T-cell (primary cell): ENCODE results near the gene SH3BGRL. TPM values are rescaled to one million over a fixed set of nuclear protein-coding genes. Genes with fewer than 3 reads are reported as not detected.

Experiments
- ATAC-seq, 4 experiments: fragments of 200-7000 bp in 3 of 4; fragments of 150-1000 bp in 1 of 4; cut with Tn5 transposase; replicated peaks in 1 of 4; 1 replicate in 3 of 4; 2 replicates in 1 of 4; pipeline ENCODE4 v1.10.0; 2021; ENCODE audit warnings: moderate library complexity in 3 of 4, mild to moderate bottlenecking in 2 of 4, moderate number of reproducible peaks in 1 of 4
- CTCF ChIA-PET, 2 donors: fragments of 300-600 bp; sonication (Branson Sonifier 250); formaldehyde crosslinking; loops; one replicate each; lab custom pipeline; 2022; ENCODE audit warnings: antibody characterized with exemption in 2 of 2; lab: Charles Lee
- POLR2A ChIA-PET, 2 donors: fragments of 300-600 bp; sonication (Branson Sonifier 250); formaldehyde crosslinking; loops; one replicate each; lab custom pipeline; 2022; ENCODE audit warnings: antibody characterized with exemption in 2 of 2; lab: Charles Lee
- DNase-seq, 35 experiments: peaks; one replicate each; pipeline versions ENCODE4 v3.0.0 to v3.0.0-alpha.2; 2013 to 2023
- H3K27ac ChIP-seq: one replicate; pipeline ENCODE4 v1.5.1; 2013; ENCODE audit warnings: low read length
- H3K27me3 ChIP-seq, 2 experiments: replicated peaks in 1 of 2; 1 replicate in 1 of 2; 2 replicates in 1 of 2; pipeline versions ENCODE4 v1.6.1 to v1.7.0; 2013; ENCODE audit warnings: low read length in 1 of 2, mixed read lengths in 1 of 2; ENCODE audit not compliant: control insufficient read depth in 2 of 2, insufficient read depth in 2 of 2; ENCODE audit errors: extremely low read depth in 1 of 2
- H3K36me3 ChIP-seq, 2 donors: 1 replicate in 1 of 2; 2 replicates in 1 of 2; pipeline versions ENCODE4 v1.6.1 to v1.7.0; 2013; ENCODE audit warnings: low read length in 1 of 2; ENCODE audit not compliant: control insufficient read depth in 2 of 2, insufficient read depth in 1 of 2; ENCODE audit errors: extremely low read depth in 1 of 2
- H3K4me1 ChIP-seq, 2 experiments: 1 replicate in 1 of 2; 2 replicates in 1 of 2; pipeline versions ENCODE4 v1.6.1 to v1.7.0; 2013; ENCODE audit warnings: low read length in 2 of 2, mixed read lengths in 1 of 2; ENCODE audit not compliant: insufficient read depth in 2 of 2, control insufficient read depth in 1 of 2; ENCODE audit errors: extremely low read depth in 1 of 2
- H3K4me3 ChIP-seq, 2 donors: 1 replicate in 1 of 2; 2 replicates in 1 of 2; pipeline versions ENCODE4 v1.5.1 to v1.7.0; 2013; ENCODE audit warnings: mild to moderate bottlenecking in 2 of 2, low read length in 1 of 2, moderate library complexity in 1 of 2; ENCODE audit not compliant: control insufficient read depth in 1 of 2; ENCODE audit errors: extremely low read depth in 1 of 2
- H3K9me3 ChIP-seq: 2 replicates; pipeline ENCODE4 v1.7.0; 2013
- H3K27ac Mint-ChIP-seq, 2 donors: one replicate each; pipeline ENCODE4 v1.8.0; 2020 to 2021; ENCODE audit warnings: mild to moderate bottlenecking in 2 of 2, mixed read lengths in 2 of 2
- H3K27me3 Mint-ChIP-seq, 2 donors: one replicate each; pipeline ENCODE4 v1.8.0; 2021 to 2022; ENCODE audit warnings: mixed read lengths in 2 of 2
- H3K36me3 Mint-ChIP-seq: one replicate; pipeline ENCODE4 v1.8.0; 2021; ENCODE audit warnings: mixed read lengths
- H3K4me1 Mint-ChIP-seq, 3 donors: one replicate each; pipeline ENCODE4 v1.8.0; 2020 to 2022; ENCODE audit warnings: mixed read lengths in 3 of 3, mild to moderate bottlenecking in 1 of 3
- H3K4me3 Mint-ChIP-seq, 3 donors: one replicate each; pipeline ENCODE4 v1.8.0; 2020 to 2022; ENCODE audit warnings: mild to moderate bottlenecking in 3 of 3, mixed read lengths in 3 of 3, moderate library complexity in 3 of 3
- H3K9me3 Mint-ChIP-seq, 3 donors: one replicate each; pipeline ENCODE4 v1.8.0; 2020 to 2022; ENCODE audit warnings: mixed read lengths in 3 of 3
- WGBS: methylation state at CpG from one replicate; pipeline ENCODE4 v1.1.5; 2013; ENCODE audit warnings: missing lambda C conversion rate; ENCODE audit not compliant: insufficient coverage; 5-methylcytosine and 5-hydroxymethylcytosine counted together
- total RNA-seq, 35 experiments: library from RNA in 6 of 35; stranded (reverse) in 6 of 35; fragments of 120-200 nt in 1 of 35; gene quantifications; one replicate each; pipeline versions ENCODE4 v1.2.1 to v1.2.4 and lab custom pipeline; 2013 to 2026

The SH3BGRL gene
- total RNA-seq, 5 donors from 2014 or later (not counting 1 experiment from before 2014, with no cell fraction given), result 55.0 to 78.2 (median 60.7) TPM

GRCh38 chrX:81294101-81294500, 92.2 kb downstream of the SH3BGRL start:
- CTCF ChIA-PET, result no interaction called here
- peaks cover 0 to 3% (median 0%) of the 10 kb centered on the region in 3 donors for H3K4me1 Mint-ChIP-seq
- H3K9me3 Mint-ChIP-seq, result peaks cover 5 to 20% (median 9%) of the 10 kb centered on the region in 3 donors
- Histone ChIP-seq H3K4me1 (no peaks in the 10 kb centered on the region), H3K36me3 (no peaks in the 10 kb centered on the region), H3K27me3 (no peaks in the 10 kb centered on the region), H3K9me3 (no peaks in the 10 kb centered on the region), H3K27ac (no peak overlapping the region), H3K4me3 (no peak overlapping the region)
- no CpG with 5 or more reads among the region's 2 CpGs for WGBS
- DNase-seq (no peak), ATAC-seq (no peak)
- peaks cover 54% of the 10 kb centered on the region for H3K36me3 Mint-ChIP-seq
- no peaks in the 10 kb centered on the region for H3K27me3 Mint-ChIP-seq
- POLR2A ChIA-PET, result no interaction called here
- H3K27ac Mint-ChIP-seq, result no peak overlapping the region
- no peak overlapping the region for H3K4me3 Mint-ChIP-seq

DNA sequence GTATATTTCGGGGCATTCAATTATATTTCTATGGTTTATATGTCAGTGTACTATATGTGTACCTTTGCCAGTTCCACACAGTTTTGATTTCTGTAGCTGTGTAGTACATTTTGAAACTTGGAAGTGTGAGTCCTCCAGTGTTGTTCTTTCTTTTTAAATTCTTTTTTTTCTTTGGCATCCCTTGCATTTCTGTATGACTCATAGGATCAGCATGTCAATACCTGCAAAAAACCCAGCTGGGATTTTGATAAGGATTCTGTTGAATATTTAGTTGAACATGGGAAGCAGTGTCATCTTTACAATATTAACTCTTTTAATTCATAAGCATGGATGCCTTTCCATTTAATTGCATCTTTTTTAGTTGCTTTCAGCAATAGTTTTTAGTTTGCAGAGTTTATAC, 100.0 kb downstream of the SH3BGRL start:
- CTCF ChIA-PET, result interaction anchor here in 1 of 2 donors (0.6 kb wide), 1 partner anchor 11 kb away, joined by 3 read pairs; no protein-coding TSS in a partner anchor
- Histone ChIP-seq H3K36me3 (no peaks in the 10 kb centered on the region), H3K4me1 (no peaks in the 10 kb centered on the region), H3K27me3 (no peaks in the 10 kb centered on the region), H3K9me3 (no peaks in the 10 kb centered on the region), H3K4me3 (no peak overlapping the region), H3K27ac (no peak overlapping the region)
- Mint-ChIP-seq H3K4me1 (peaks cover 0 to 9% (median 0%) of the 10 kb centered on the region in 3 donors), H3K4me3 (no peak overlapping the region), H3K36me3 (peaks cover 24% of the 10 kb centered on the region), H3K27ac (no peak overlapping the region), H3K9me3 (no peaks in the 10 kb centered on the region), H3K27me3 (no peaks in the 10 kb centered on the region)
- DNase-seq (no peak), ATAC-seq (no peak)
- POLR2A ChIA-PET, result no interaction called here
- WGBS, result no CpG with 5 or more reads among the region's 1 CpG

DNA sequence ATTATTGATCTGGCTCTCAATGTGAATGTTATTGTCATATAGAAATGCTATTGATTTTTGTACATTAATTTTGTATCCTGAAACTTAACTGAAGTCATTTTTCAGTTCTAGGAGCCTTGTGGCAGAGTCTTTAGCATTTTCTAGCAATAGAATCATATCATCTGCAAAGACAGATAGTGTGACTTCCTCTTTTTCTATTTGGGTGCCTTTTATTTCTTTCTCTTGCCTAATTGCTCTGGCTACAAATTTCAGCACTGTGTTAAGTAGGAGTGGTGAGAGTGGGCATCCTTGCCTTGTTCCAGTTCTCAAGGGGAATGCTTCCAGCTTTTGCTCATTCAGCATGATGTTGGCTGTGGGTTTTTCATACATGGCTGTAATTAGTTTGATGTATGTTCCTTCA, 102.7 kb downstream of the SH3BGRL start:
- Mint-ChIP-seq H3K9me3 (no peaks in the 10 kb centered on the region), H3K4me1 (peaks cover 0 to 9% (median 0%) of the 10 kb centered on the region in 3 donors), H3K27me3 (no peaks in the 10 kb centered on the region), H3K27ac (no peak overlapping the region), H3K4me3 (no peak overlapping the region), H3K36me3 (peaks cover 14% of the 10 kb centered on the region)
- Histone ChIP-seq H3K27ac (no peak overlapping the region), H3K4me1 (no peaks in the 10 kb centered on the region), H3K36me3 (no peaks in the 10 kb centered on the region), H3K9me3 (no peaks in the 10 kb centered on the region), H3K27me3 (no peaks in the 10 kb centered on the region), H3K4me3 (no peak overlapping the region)
- ChIA-PET CTCF (no interaction called here), POLR2A (no interaction called here)
- no peak for ATAC-seq
- no peak for DNase-seq

DNA sequence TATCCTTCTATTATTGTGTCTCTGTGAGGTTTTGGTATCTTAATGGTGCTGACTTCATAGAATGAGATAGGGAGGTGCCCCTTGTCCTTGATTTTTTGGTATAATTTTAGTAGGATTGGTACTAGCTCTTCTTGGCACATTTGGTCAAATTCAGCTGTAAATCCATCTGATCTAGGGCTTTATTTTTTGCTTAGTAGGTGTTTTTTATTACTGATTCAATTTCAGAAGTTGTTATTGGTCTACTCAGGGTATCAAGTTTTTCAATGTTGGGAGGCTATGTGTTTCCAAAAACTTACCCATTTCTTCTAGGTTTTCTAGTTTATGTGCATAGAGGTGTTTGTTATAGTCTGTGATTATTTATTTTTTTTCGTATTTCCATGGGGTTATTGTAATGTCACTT, 103.3 kb downstream of the SH3BGRL start:
- Mint-ChIP-seq H3K27me3 (no peaks in the 10 kb centered on the region), H3K9me3 (no peaks in the 10 kb centered on the region), H3K4me1 (peaks cover 0 to 9% (median 0%) of the 10 kb centered on the region in 3 donors), H3K4me3 (no peak overlapping the region), H3K27ac (no peak overlapping the region), H3K36me3 (peaks cover 15% of the 10 kb centered on the region)
- no peak overlapping the region for H3K4me3 ChIP-seq
- no peaks in the 10 kb centered on the region for H3K4me1 ChIP-seq
- no peaks in the 10 kb centered on the region for H3K9me3 ChIP-seq
- H3K27me3 ChIP-seq, result no peaks in the 10 kb centered on the region
- no peak for DNase-seq
- ChIA-PET POLR2A (no interaction called here), CTCF (no interaction called here)
- WGBS, result no CpG with 5 or more reads among the region's 1 CpG
- no peaks in the 10 kb centered on the region for H3K36me3 ChIP-seq
- no peak overlapping the region for H3K27ac ChIP-seq
- no peak for ATAC-seq

DNA sequence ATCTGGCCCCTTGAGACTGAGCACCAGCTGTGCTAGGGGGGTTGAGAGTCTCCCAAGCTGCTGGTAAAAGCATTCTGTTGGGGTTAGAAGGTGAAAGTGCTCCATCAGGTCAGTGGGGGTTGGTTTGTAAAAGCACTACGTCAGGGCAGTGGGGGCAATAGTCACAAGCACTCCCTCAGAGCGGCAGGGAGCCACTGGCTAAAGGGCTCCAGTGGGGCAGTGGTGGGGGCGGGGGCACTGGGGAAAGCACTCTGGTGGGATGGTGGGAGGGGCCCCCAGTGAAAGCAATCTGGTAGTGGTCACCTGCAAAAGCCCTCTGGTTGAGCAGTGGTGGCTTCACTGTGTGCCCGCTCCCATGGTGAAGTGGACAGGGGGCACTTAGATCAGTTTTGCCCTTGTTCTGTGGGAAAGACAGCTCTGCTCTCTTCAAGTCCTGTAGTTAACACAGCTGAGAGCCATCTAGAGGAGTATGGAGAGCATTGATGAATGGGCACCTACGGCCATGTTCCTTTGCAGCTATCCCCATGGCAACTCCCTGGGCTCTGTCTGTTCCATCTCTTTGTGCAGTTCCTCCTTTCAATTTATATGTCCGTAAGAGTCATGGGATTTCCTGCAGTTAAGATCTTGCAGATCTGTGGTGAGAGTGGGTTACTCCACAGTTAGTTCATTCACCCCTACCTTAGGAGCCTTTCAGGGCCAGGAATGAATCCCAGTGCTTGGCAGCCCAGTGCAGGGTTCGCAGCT, 106.4 kb downstream of the SH3BGRL start:
- H3K27ac Mint-ChIP-seq, result no peak overlapping the region
- no peaks in the 10 kb centered on the region for H3K36me3 ChIP-seq
- H3K4me1 Mint-ChIP-seq, result peaks cover 0 to 20% (median 5%) of the 10 kb centered on the region in 3 donors
- no peak for DNase-seq
- no peaks in the 10 kb centered on the region for H3K9me3 ChIP-seq
- H3K4me3 Mint-ChIP-seq, result no peak overlapping the region
- H3K27ac ChIP-seq, result no peak overlapping the region
- H3K27me3 ChIP-seq, result no peaks in the 10 kb centered on the region
- ChIA-PET CTCF (no interaction called here), POLR2A (no interaction called here)
- no CpG with 5 or more reads among the region's 7 CpGs for WGBS
- no peak overlapping the region for H3K4me3 ChIP-seq
- no peaks in the 10 kb centered on the region for H3K27me3 Mint-ChIP-seq
- peaks cover 29% of the 10 kb centered on the region for H3K36me3 Mint-ChIP-seq
- peaks cover 0 to 4% (median 0%) of the 10 kb centered on the region in 3 donors for H3K9me3 Mint-ChIP-seq
- no peaks in the 10 kb centered on the region for H3K4me1 ChIP-seq
- no peak for ATAC-seq

GRCh38 chrX:81316163-81316562, 114.3 kb downstream of the SH3BGRL start:
- Histone ChIP-seq H3K4me1 (no peaks in the 10 kb centered on the region), H3K27ac (no peak overlapping the region), H3K36me3 (no peaks in the 10 kb centered on the region), H3K27me3 (no peaks in the 10 kb centered on the region), H3K4me3 (no peak overlapping the region), H3K9me3 (no peaks in the 10 kb centered on the region)
- peaks cover 0 to 9% (median 2%) of the 10 kb centered on the region in 3 donors for H3K9me3 Mint-ChIP-seq
- DNase-seq, result no peak
- peaks cover 51% of the 10 kb centered on the region for H3K36me3 Mint-ChIP-seq
- CTCF ChIA-PET, result no interaction called here
- POLR2A ChIA-PET, result no interaction called here
- no CpG with 5 or more reads among the region's 5 CpGs for WGBS
- no peak overlapping the region for H3K4me3 Mint-ChIP-seq
- peaks cover 0 to 22% (median 6%) of the 10 kb centered on the region in 3 donors for H3K4me1 Mint-ChIP-seq
- ATAC-seq, result no peak
- H3K27ac Mint-ChIP-seq, result no peak overlapping the region
- no peaks in the 10 kb centered on the region for H3K27me3 Mint-ChIP-seq
